ENCODE results near the gene DDR2.

Gene DDR2

GRCh38 chr1:162702628-162703027 lies 70.4 kb downstream of the DDR2 start:
- WGBS (ENCODE audit: extremely low coverage, insufficient coverage, low lambda C conversion rate) = no CpG with 5 or more reads among the region's 2 CpGs
- Histone ChIP-seq H3K9ac (ENCODE audit: low read length) (no peak overlapping the region), H2AK5ac (ENCODE audit: low read length) (no peak overlapping the region), H3K18ac (ENCODE audit: low read length) (no peak overlapping the region), H3K4me2 (ENCODE audit: low read length) (no peak overlapping the region), H2BK15ac (replicated peaks; ENCODE audit: low read depth) (no peak overlapping the region), H2BK5ac (ENCODE audit: low read length) (no peak overlapping the region), H3K56ac (ENCODE audit: low read length) (no peak overlapping the region), H3K4ac (ENCODE audit: low read depth, low read length) (no peak overlapping the region), H3K79me1 (ENCODE audit: low read length) (no peaks in the 10 kb centered on the region), H2BK120ac (ENCODE audit: low read depth, low read length) (no peak overlapping the region), H3K23ac (ENCODE audit: low read length) (no peak overlapping the region), H3K4me3 (ENCODE audit: low read length) (no peak overlapping the region), H3K27ac (ENCODE audit: low read depth, low read length) (no peak overlapping the region), H4K5ac (ENCODE audit: low read length) (no peak overlapping the region), H3K79me2 (ENCODE audit: control insufficient read depth, insufficient read depth, low read length) (no peaks in the 10 kb centered on the region), H3K4me1 (ENCODE audit: control insufficient read depth, low read depth, low read length) (peaks cover 7% of the 10 kb centered on the region), H3K36me3 (ENCODE audit: control insufficient read depth, insufficient read depth, low read length) (no peaks in the 10 kb centered on the region), H4K8ac (ENCODE audit: low read depth, low read length) (no peak overlapping the region), H3K27me3 (ENCODE audit: insufficient read depth, low read length, poor library complexity) (no peaks in the 10 kb centered on the region)
- no peak for DNase-seq

DNA sequence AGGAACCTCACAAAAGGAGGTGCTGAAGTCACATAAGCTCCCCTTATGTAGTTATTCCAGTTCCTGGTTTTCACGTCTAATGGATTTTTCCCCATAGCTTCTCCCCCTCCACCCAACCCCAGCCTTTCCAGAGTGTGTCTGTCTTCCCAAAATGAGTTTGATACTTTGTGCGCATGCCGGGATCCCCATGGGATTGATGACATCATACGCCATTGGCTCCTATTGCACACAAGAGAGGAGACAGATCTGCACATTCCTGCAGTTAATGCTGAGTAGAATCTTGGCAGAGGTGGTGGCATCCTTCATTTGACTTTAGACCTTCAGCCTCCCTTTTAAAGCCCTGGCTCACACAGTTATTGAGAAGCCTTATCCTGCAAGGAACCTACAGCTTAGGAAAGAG lies 71.4 kb downstream of the DDR2 start:
- Histone ChIP-seq H3K27me3 (ENCODE audit: insufficient read depth, low read length, poor library complexity) (no peaks in the 10 kb centered on the region), H3K18ac (ENCODE audit: low read length) (no peak overlapping the region), H2BK15ac (replicated peaks; ENCODE audit: low read depth) (no peak overlapping the region), H3K56ac (ENCODE audit: low read length) (no peak overlapping the region), H2BK5ac (ENCODE audit: low read length) (no peak overlapping the region), H4K5ac (ENCODE audit: low read length) (no peak overlapping the region), H3K79me2 (ENCODE audit: control insufficient read depth, insufficient read depth, low read length) (no peaks in the 10 kb centered on the region), H3K36me3 (ENCODE audit: control insufficient read depth, insufficient read depth, low read length) (no peaks in the 10 kb centered on the region), H3K4ac (ENCODE audit: low read depth, low read length) (no peak overlapping the region), H3K4me1 (ENCODE audit: control insufficient read depth, low read depth, low read length) (peaks cover 7% of the 10 kb centered on the region), H2AK5ac (ENCODE audit: low read length) (no peak overlapping the region), H3K4me3 (ENCODE audit: low read length) (no peak overlapping the region), H3K9ac (ENCODE audit: low read length) (no peak overlapping the region), H3K23ac (ENCODE audit: low read length) (no peak overlapping the region), H3K27ac (ENCODE audit: low read depth, low read length) (no peak overlapping the region), H2BK120ac (ENCODE audit: low read depth, low read length) (no peak overlapping the region), H3K79me1 (ENCODE audit: low read length) (no peaks in the 10 kb centered on the region), H4K8ac (ENCODE audit: low read depth, low read length) (no peak overlapping the region), H3K4me2 (ENCODE audit: low read length) (no peak overlapping the region)
- no peak for DNase-seq
- WGBS (ENCODE audit: extremely low coverage, insufficient coverage, low lambda C conversion rate) = no CpG with 5 or more reads among the region's 4 CpGs

DNA sequence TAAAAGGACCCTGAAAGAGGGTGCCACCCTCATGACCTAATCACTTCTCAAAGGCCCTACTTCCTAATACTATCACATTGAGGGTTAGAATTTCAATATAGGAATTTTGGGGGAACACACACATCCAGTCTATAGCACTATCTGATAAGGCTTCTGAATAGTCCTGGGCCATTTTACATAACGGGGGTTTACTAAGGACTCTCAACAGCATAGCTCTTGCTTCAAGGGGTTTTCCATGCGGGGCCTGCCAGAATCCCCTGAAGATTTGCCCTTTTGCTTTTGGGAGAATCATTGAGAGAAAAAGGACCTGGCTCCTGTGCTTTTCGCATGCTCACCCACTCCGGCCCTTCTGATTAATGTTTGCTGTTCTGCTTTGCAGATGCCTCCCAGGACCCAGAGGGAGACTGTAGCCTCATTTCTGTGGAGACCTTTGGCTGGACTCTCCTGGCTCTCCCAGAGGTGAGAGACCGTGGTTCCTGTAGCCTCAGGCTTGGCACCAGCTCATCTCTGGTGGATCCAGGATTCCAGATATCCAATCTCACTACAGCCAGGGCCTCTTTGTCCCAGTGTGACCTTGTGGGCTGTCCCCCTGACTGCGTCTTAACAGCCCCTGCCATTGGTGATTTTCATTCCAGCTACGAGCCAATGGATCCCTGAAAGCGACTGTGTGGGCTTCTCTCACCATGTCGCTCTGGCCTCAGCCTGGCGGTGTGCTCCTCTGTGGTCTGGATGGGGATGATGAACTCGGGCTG lies 72.6 kb downstream of the DDR2 start:
- Histone ChIP-seq H3K36me3 (ENCODE audit: control insufficient read depth, insufficient read depth, low read length) (no peaks in the 10 kb centered on the region), H3K18ac (ENCODE audit: low read length) (no peak overlapping the region), H3K4me2 (ENCODE audit: low read length) (no peak overlapping the region), H2BK5ac (ENCODE audit: low read length) (no peak overlapping the region), H3K27ac (ENCODE audit: low read depth, low read length) (no peak overlapping the region), H2BK15ac (replicated peaks; ENCODE audit: low read depth) (no peak overlapping the region), H4K8ac (ENCODE audit: low read depth, low read length) (no peak overlapping the region), H2AK5ac (ENCODE audit: low read length) (no peak overlapping the region), H3K4me3 (ENCODE audit: low read length) (no peak overlapping the region), H3K56ac (ENCODE audit: low read length) (peak overlapping the region; percentile 20), H3K4me1 (ENCODE audit: control insufficient read depth, low read depth, low read length) (peaks cover 9% of the 10 kb centered on the region), H4K5ac (ENCODE audit: low read length) (no peak overlapping the region), H3K79me1 (ENCODE audit: low read length) (no peaks in the 10 kb centered on the region), H3K27me3 (ENCODE audit: insufficient read depth, low read length, poor library complexity) (no peaks in the 10 kb centered on the region), H2BK120ac (ENCODE audit: low read depth, low read length) (no peak overlapping the region), H3K79me2 (ENCODE audit: control insufficient read depth, insufficient read depth, low read length) (no peaks in the 10 kb centered on the region), H3K23ac (ENCODE audit: low read length) (no peak overlapping the region), H3K9ac (ENCODE audit: low read length) (no peak overlapping the region), H3K4ac (ENCODE audit: low read depth, low read length) (no peak overlapping the region)
- no CpG with 5 or more reads among the region's 11 CpGs for whole genome bisulfite sequencing (ENCODE audit: extremely low coverage, insufficient coverage, low lambda C conversion rate)
- peak; percentile 51 for DNase-seq

DNA sequence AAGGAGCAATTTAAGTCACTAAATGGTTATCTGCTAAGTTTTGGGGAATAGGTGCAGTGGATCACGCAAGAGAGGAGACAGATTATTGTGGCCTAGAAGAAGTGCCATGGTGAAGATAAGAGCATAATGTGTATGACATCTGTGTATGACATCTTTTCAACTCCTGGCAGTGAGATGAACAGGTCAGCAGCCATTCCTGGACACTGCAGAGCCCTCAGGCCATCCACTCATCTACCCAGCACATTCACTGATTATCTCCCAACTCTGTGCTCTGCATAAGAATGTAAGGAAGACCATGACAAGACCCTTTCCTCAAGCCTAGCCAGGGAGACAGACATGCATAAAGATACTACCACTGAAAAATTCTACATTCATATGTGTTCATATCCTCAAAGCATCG lies 73.7 kb downstream of the DDR2 start:
- peaks cover 9% of the 10 kb centered on the region for H3K4me1 ChIP-seq (ENCODE audit: control insufficient read depth, low read depth, low read length)

GRCh38 chr1:162706606-162707005 lies 74.3 kb downstream of the DDR2 start:
- H3K4me3 ChIP-seq (ENCODE audit: low read length) = no peak overlapping the region
- H3K4ac ChIP-seq (ENCODE audit: low read depth, low read length) = no peak overlapping the region
- H2BK15ac ChIP-seq (replicated peaks; ENCODE audit: low read depth) = no peak overlapping the region
- no peak overlapping the region for H2BK120ac ChIP-seq (ENCODE audit: low read depth, low read length)
- H3K4me1 ChIP-seq (ENCODE audit: control insufficient read depth, low read depth, low read length) = peaks cover 9% of the 10 kb centered on the region
- no CpG with 5 or more reads among the region's 3 CpGs for WGBS (ENCODE audit: extremely low coverage, insufficient coverage, low lambda C conversion rate)
- no peak for DNase-seq
- no peak overlapping the region for H3K56ac ChIP-seq (ENCODE audit: low read length)
- no peak overlapping the region for H2AK5ac ChIP-seq (ENCODE audit: low read length)
- no peak overlapping the region for H3K9ac ChIP-seq (ENCODE audit: low read length)
- no peak overlapping the region for H4K8ac ChIP-seq (ENCODE audit: low read depth, low read length)
- no peak overlapping the region for H2BK5ac ChIP-seq (ENCODE audit: low read length)
- no peak overlapping the region for H3K4me2 ChIP-seq (ENCODE audit: low read length)
- no peaks in the 10 kb centered on the region for H3K79me1 ChIP-seq (ENCODE audit: low read length)
- H4K5ac ChIP-seq (ENCODE audit: low read length) = no peak overlapping the region
- no peaks in the 10 kb centered on the region for H3K79me2 ChIP-seq (ENCODE audit: control insufficient read depth, insufficient read depth, low read length)
- H3K23ac ChIP-seq (ENCODE audit: low read length) = no peak overlapping the region
- H3K36me3 ChIP-seq (ENCODE audit: control insufficient read depth, insufficient read depth, low read length) = no peaks in the 10 kb centered on the region
- H3K27me3 ChIP-seq (ENCODE audit: insufficient read depth, low read length, poor library complexity) = no peaks in the 10 kb centered on the region
- no peak overlapping the region for H3K27ac ChIP-seq (ENCODE audit: low read depth, low read length)
- no peak overlapping the region for H3K18ac ChIP-seq (ENCODE audit: low read length)

More for the DNA sequence above, 73.7 kb downstream of the DDR2 start:
- Histone ChIP-seq H2AK5ac (ENCODE audit: low read length) (no peak overlapping the region), H2BK15ac (replicated peaks; ENCODE audit: low read depth) (no peak overlapping the region), H3K36me3 (ENCODE audit: control insufficient read depth, insufficient read depth, low read length) (no peaks in the 10 kb centered on the region), H3K56ac (ENCODE audit: low read length) (no peak overlapping the region), H2BK120ac (ENCODE audit: low read depth, low read length) (no peak overlapping the region), H3K79me2 (ENCODE audit: control insufficient read depth, insufficient read depth, low read length) (no peaks in the 10 kb centered on the region), H3K4me2 (ENCODE audit: low read length) (no peak overlapping the region), H4K5ac (ENCODE audit: low read length) (no peak overlapping the region), H4K8ac (ENCODE audit: low read depth, low read length) (no peak overlapping the region), H3K27me3 (ENCODE audit: insufficient read depth, low read length, poor library complexity) (no peaks in the 10 kb centered on the region), H3K18ac (ENCODE audit: low read length) (no peak overlapping the region), H3K27ac (ENCODE audit: low read depth, low read length) (no peak overlapping the region), H2BK5ac (ENCODE audit: low read length) (no peak overlapping the region), H3K9ac (ENCODE audit: low read length) (no peak overlapping the region), H3K4me3 (ENCODE audit: low read length) (no peak overlapping the region), H3K4ac (ENCODE audit: low read depth, low read length) (no peak overlapping the region), H3K23ac (ENCODE audit: low read length) (no peak overlapping the region), H3K79me1 (ENCODE audit: low read length) (no peaks in the 10 kb centered on the region)
- no CpG with 5 or more reads among the region's 2 CpGs for WGBS (ENCODE audit: extremely low coverage, insufficient coverage, low lambda C conversion rate)
- no peak for DNase-seq

- no peak overlapping the region for H2AK5ac ChIP-seq (ENCODE audit: low read length)
- H3K36me3 ChIP-seq (ENCODE audit: control insufficient read depth, insufficient read depth, low read length) = no peaks in the 10 kb centered on the region
- peaks cover 9% of the 10 kb centered on the region for H3K4me1 ChIP-seq (ENCODE audit: control insufficient read depth, low read depth, low read length)
- no peak overlapping the region for H4K8ac ChIP-seq (ENCODE audit: low read depth, low read length)
- H3K4ac ChIP-seq (ENCODE audit: low read depth, low read length) = no peak overlapping the region
- no peaks in the 10 kb centered on the region for H3K27me3 ChIP-seq (ENCODE audit: insufficient read depth, low read length, poor library complexity)
- no peak overlapping the region for H3K23ac ChIP-seq (ENCODE audit: low read length)
- H2BK5ac ChIP-seq (ENCODE audit: low read length) = no peak overlapping the region
- no peak overlapping the region for H3K4me2 ChIP-seq (ENCODE audit: low read length)
- no peak for DNase-seq
- no peak overlapping the region for H3K4me3 ChIP-seq (ENCODE audit: low read length)
- H4K5ac ChIP-seq (ENCODE audit: low read length) = no peak overlapping the region
- no peaks in the 10 kb centered on the region for H3K79me2 ChIP-seq (ENCODE audit: control insufficient read depth, insufficient read depth, low read length)
- no peak overlapping the region for H2BK15ac ChIP-seq (replicated peaks; ENCODE audit: low read depth)
- no peak overlapping the region for H3K18ac ChIP-seq (ENCODE audit: low read length)
- H3K9ac ChIP-seq (ENCODE audit: low read length) = no peak overlapping the region
- H3K79me1 ChIP-seq (ENCODE audit: low read length) = no peaks in the 10 kb centered on the region
- no peak overlapping the region for H3K27ac ChIP-seq (ENCODE audit: low read depth, low read length)
- no CpG with 5 or more reads among the region's 3 CpGs for WGBS (ENCODE audit: extremely low coverage, insufficient coverage, low lambda C conversion rate)
- no peak overlapping the region for H2BK120ac ChIP-seq (ENCODE audit: low read depth, low read length)
- H3K56ac ChIP-seq (ENCODE audit: low read length) = no peak overlapping the region
These were observed 76.0 kb downstream of the DDR2 start for GRCh38 chr1:162708286-162708685.

All from mesendoderm (in vitro differentiated cells).